Neuronal stem cell (in vitro differentiated cells): Measurements from ENCODE around the gene PRRT2.

Experiments used
- DNase-seq: peaks from one replicate; pipeline ENCODE4 v3.0.0-alpha.2; 2013; ENCODE audit warnings: low spot score
- H2AFZ ChIP-seq: one replicate; pipeline ENCODE4 v1.6.1; 2013; ENCODE audit warnings: mild to moderate bottlenecking, low read length, inconsistent platforms
- H2AK5ac ChIP-seq: 2 replicates; pipeline ENCODE4 v1.6.1; 2013; ENCODE audit warnings: low read depth, mild to moderate bottlenecking, inconsistent platforms, low read length, moderate library complexity, mixed read lengths
- H2BK120ac ChIP-seq: 2 replicates; pipeline ENCODE4 v1.6.1; 2013; ENCODE audit warnings: low read depth, mild to moderate bottlenecking, inconsistent platforms, low read length, moderate library complexity, mixed read lengths
- H2BK12ac ChIP-seq: one replicate; pipeline ENCODE4 v1.6.1; 2013; ENCODE audit warnings: low read length, inconsistent platforms
- H2BK15ac ChIP-seq: 2 replicates; pipeline ENCODE4 v1.6.1; 2013; ENCODE audit warnings: mild to moderate bottlenecking, low read length, inconsistent platforms, mixed read lengths
- H2BK5ac ChIP-seq: one replicate; pipeline ENCODE4 v1.6.1; 2013; ENCODE audit warnings: inconsistent platforms, mild to moderate bottlenecking, low read length, moderate library complexity
- H3K14ac ChIP-seq: one replicate; pipeline ENCODE4 v1.6.1; 2013; ENCODE audit warnings: low read length, inconsistent platforms
- H3K18ac ChIP-seq: 2 replicates; pipeline ENCODE4 v1.6.1; 2013; ENCODE audit warnings: low read length, inconsistent platforms
- H3K23ac ChIP-seq: 2 replicates; pipeline ENCODE4 v1.6.1; 2013; ENCODE audit warnings: low read depth, mild to moderate bottlenecking, mixed read lengths, low read length, inconsistent platforms; ENCODE audit not compliant: poor library complexity
- H3K27ac ChIP-seq: replicated peaks from 3 replicates; pipeline ENCODE4 v1.5.1; 2013; ENCODE audit warnings: low read length, inconsistent platforms
- H3K27me3 ChIP-seq, 3 experiments: 2 replicates each; pipeline ENCODE4 v1.6.1; 2013; ENCODE audit warnings: low read length in 3 of 3, mild to moderate bottlenecking in 2 of 3, inconsistent platforms in 1 of 3, low read depth in 1 of 3, mixed read lengths in 1 of 3, moderate library complexity in 1 of 3; ENCODE audit not compliant: control insufficient read depth in 3 of 3, insufficient read depth in 3 of 3
- H3K36me3 ChIP-seq, 2 donors: replicated peaks in 1 of 2; 2 replicates each; pipeline ENCODE4 v1.6.1; 2013; ENCODE audit warnings: low read length in 2 of 2; ENCODE audit not compliant: control insufficient read depth in 2 of 2, insufficient read depth in 2 of 2
- H3K4ac ChIP-seq: 2 replicates; pipeline ENCODE4 v1.6.1; 2013; ENCODE audit warnings: inconsistent platforms, mild to moderate bottlenecking, low read length, moderate library complexity
- H3K4me1 ChIP-seq, 2 donors: 1 replicate in 1 of 2; 2 replicates in 1 of 2; pipeline ENCODE4 v1.6.1; 2013; ENCODE audit warnings: low read length in 2 of 2, low read depth in 1 of 2; ENCODE audit not compliant: control insufficient read depth in 2 of 2, insufficient read depth in 1 of 2
- H3K4me2 ChIP-seq: one replicate; pipeline ENCODE4 v1.6.1; 2013; ENCODE audit warnings: mild to moderate bottlenecking, low read length, inconsistent platforms; ENCODE audit not compliant: insufficient read depth, poor library complexity, severe bottlenecking
- H3K4me3 ChIP-seq, 2 donors: 2 replicates each; pipeline ENCODE4 v1.5.1; 2013; ENCODE audit warnings: low read length in 2 of 2, mild to moderate bottlenecking in 2 of 2, inconsistent platforms in 1 of 2, moderate library complexity in 1 of 2
- H3K79me1 ChIP-seq: one replicate; pipeline ENCODE4 v1.6.1; 2013; ENCODE audit warnings: low read depth, mild to moderate bottlenecking, inconsistent platforms, low read length, moderate library complexity
- H3K9ac ChIP-seq: one replicate; pipeline ENCODE4 v1.6.1; 2013; ENCODE audit warnings: mild to moderate bottlenecking, low read depth, low read length, inconsistent platforms; ENCODE audit not compliant: poor library complexity
- H3K9me3 ChIP-seq, 2 donors: replicated peaks in 1 of 2; 2 replicates each; pipeline versions ENCODE3 to v1.6.1; 2013; ENCODE audit warnings: low read length in 2 of 2, mild to moderate bottlenecking in 2 of 2, inconsistent platforms in 1 of 2, low read depth in 1 of 2, mixed read lengths in 1 of 2, moderate library complexity in 1 of 2; ENCODE audit not compliant: control insufficient read depth in 2 of 2, insufficient read depth in 1 of 2
- H4K8ac ChIP-seq: one replicate; pipeline ENCODE4 v1.6.1; 2013; ENCODE audit warnings: low read depth, mild to moderate bottlenecking, inconsistent platforms, low read length, moderate library complexity
- H4K91ac ChIP-seq: one replicate; pipeline ENCODE4 v1.6.1; 2013; ENCODE audit warnings: low read length, low read depth, mild to moderate bottlenecking, inconsistent platforms; ENCODE audit not compliant: poor library complexity
- WGBS, 2 donors: extraction: QIAGEN DNeasy Blood & Tissue Kit; methylation state at CpG; one replicate each; pipeline ENCODE4 v1.1.7; 2013; ENCODE audit warnings: missing lambda C conversion rate in 2 of 2, mixed read lengths in 1 of 2; ENCODE audit not compliant: insufficient read length in 2 of 2, insufficient replicate concordance in 1 of 2; ENCODE audit errors: extremely low coverage in 2 of 2; 5-methylcytosine and 5-hydroxymethylcytosine counted together

Gene PRRT2

GRCh38 chr16:29841631-29842030, 29.6 kb downstream of the PRRT2 start:
- DNase-seq, result no peak
- H3K36me3 ChIP-seq, result no peaks in the 10 kb centered on the region
- H3K14ac ChIP-seq, result peak overlapping the region; percentile 25
- no peaks in the 10 kb centered on the region for H3K9me3 ChIP-seq
- H2AFZ ChIP-seq, result no peak overlapping the region
- H2BK15ac ChIP-seq, result no peak overlapping the region
- H2BK120ac ChIP-seq, result no peak overlapping the region
- H2BK12ac ChIP-seq, result no peak overlapping the region
- H3K79me1 ChIP-seq, result no peaks in the 10 kb centered on the region
- H3K4me2 ChIP-seq, result no peak overlapping the region
- H3K23ac ChIP-seq, result no peak overlapping the region
- H3K4me1 ChIP-seq, result no peaks in the 10 kb centered on the region
- H3K27me3 ChIP-seq, result no peaks in the 10 kb centered on the region
- no peak overlapping the region for H2BK5ac ChIP-seq
- H3K4me3 ChIP-seq, result peak overlapping the region in 1 of 2 donors; percentile 66
- H3K9ac ChIP-seq, result no peak overlapping the region
- no peak overlapping the region for H3K27ac ChIP-seq
- WGBS, 2 donors, result no CpG with 5 or more reads among the region's 23 CpGs
- H3K4ac ChIP-seq, result no peak overlapping the region
- H3K18ac ChIP-seq, result peak overlapping the region; percentile 35
- no peak overlapping the region for H4K8ac ChIP-seq
- H2AK5ac ChIP-seq, result peak overlapping the region; percentile 49
- peak overlapping the region; percentile 61 for H4K91ac ChIP-seq

GRCh38 chr16:29842732-29843346, 30.8 kb downstream of the PRRT2 start:
- Histone ChIP-seq H3K36me3 (no peaks in the 10 kb centered on the region), H3K18ac (no peak overlapping the region), H4K91ac (no peak overlapping the region), H3K27me3 (no peaks in the 10 kb centered on the region), H3K4me3 (no peak overlapping the region), H2BK5ac (no peak overlapping the region), H3K14ac (no peak overlapping the region), H3K9ac (no peak overlapping the region), H3K9me3 (no peaks in the 10 kb centered on the region), H3K4me1 (no peaks in the 10 kb centered on the region), H3K4me2 (no peak overlapping the region), H4K8ac (peak overlapping the region; percentile 8), H2AK5ac (no peak overlapping the region), H2BK15ac (no peak overlapping the region), H3K27ac (no peak overlapping the region), H2AFZ (no peak overlapping the region), H3K79me1 (no peaks in the 10 kb centered on the region), H3K4ac (no peak overlapping the region), H2BK12ac (no peak overlapping the region), H3K23ac (peak overlapping the region; percentile 74), H2BK120ac (no peak overlapping the region)
- WGBS, 2 donors, result no CpG with 5 or more reads among the region's 9 CpGs
- no peak for DNase-seq

GRCh38 chr16:29843931-29844330, 31.9 kb downstream of the PRRT2 start:
- no peak overlapping the region for H3K4me2 ChIP-seq
- H3K79me1 ChIP-seq, result no peaks in the 10 kb centered on the region
- no peak overlapping the region for H2BK5ac ChIP-seq
- no peak overlapping the region for H4K8ac ChIP-seq
- no peak overlapping the region for H3K4me3 ChIP-seq
- H3K18ac ChIP-seq, result no peak overlapping the region
- H2BK15ac ChIP-seq, result no peak overlapping the region
- no peaks in the 10 kb centered on the region for H3K27me3 ChIP-seq
- H2AK5ac ChIP-seq, result no peak overlapping the region
- H3K14ac ChIP-seq, result no peak overlapping the region
- H4K91ac ChIP-seq, result no peak overlapping the region
- H3K27ac ChIP-seq, result no peak overlapping the region
- no peak overlapping the region for H3K23ac ChIP-seq
- no peaks in the 10 kb centered on the region for H3K9me3 ChIP-seq
- WGBS, 2 donors, result no CpG with 5 or more reads among the region's 8 CpGs
- no peaks in the 10 kb centered on the region for H3K4me1 ChIP-seq
- no peak overlapping the region for H3K9ac ChIP-seq
- no peak overlapping the region for H3K4ac ChIP-seq
- H2BK12ac ChIP-seq, result no peak overlapping the region
- no peak overlapping the region for H2BK120ac ChIP-seq
- H3K36me3 ChIP-seq, result no peaks in the 10 kb centered on the region
- no peak overlapping the region for H2AFZ ChIP-seq
- no peak for DNase-seq

- Histone ChIP-seq H2BK120ac (no peak overlapping the region), H2BK5ac (no peak overlapping the region), H3K4me3 (no peak overlapping the region), H3K4ac (no peak overlapping the region), H3K4me2 (no peak overlapping the region), H3K27ac (no peak overlapping the region), H3K23ac (peak overlapping the region; percentile 67), H3K79me1 (no peaks in the 10 kb centered on the region), H2AFZ (no peak overlapping the region), H4K91ac (no peak overlapping the region), H3K9ac (peak overlapping the region; percentile 24), H3K14ac (no peak overlapping the region), H3K4me1 (peaks cover 0 to 3% of the 10 kb centered on the region in 2 donors), H3K36me3 (no peaks in the 10 kb centered on the region), H2AK5ac (no peak overlapping the region), H3K18ac (no peak overlapping the region), H3K9me3 (no peaks in the 10 kb centered on the region), H2BK12ac (no peak overlapping the region), H3K27me3 (no peaks in the 10 kb centered on the region), H2BK15ac (peak overlapping the region; percentile 4), H4K8ac (no peak overlapping the region)
- no CpG with 5 or more reads among the region's 28 CpGs for WGBS, 2 donors
- DNase-seq, result no peak
Observed at GRCh38 chr16:29844575-29845331, 32.8 kb downstream of the PRRT2 start.
